Measurements from ENCODE around the gene BRI3BP.
"Not testable (repeated sequence)": the region's sequence is repeated elsewhere in the genome, so short reads cannot be mapped to it uniquely, and the experiment has no call there.

The BRI3BP gene

DNA sequence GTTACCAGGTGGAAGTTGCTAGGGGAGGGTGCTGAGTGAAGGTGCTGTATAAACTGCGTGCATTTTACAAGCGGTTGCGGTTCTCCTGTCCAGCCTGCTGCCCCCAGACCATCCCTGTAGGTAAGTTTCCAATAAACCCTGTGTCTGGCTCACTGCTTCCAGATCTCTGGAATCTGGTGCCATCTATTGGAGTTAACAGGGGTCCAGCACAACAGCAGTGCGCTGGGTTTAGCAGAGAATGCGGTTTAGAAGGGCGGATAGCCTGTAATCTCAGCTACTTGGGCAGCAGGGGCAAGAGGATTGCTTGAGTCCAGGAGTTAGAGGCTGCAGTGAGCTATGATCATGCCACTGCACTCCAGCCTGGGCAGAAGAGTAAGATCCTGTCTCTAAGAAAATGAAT is 76.7 kb downstream of the BRI3BP start:
- no peak for DNase-seq

DNA sequence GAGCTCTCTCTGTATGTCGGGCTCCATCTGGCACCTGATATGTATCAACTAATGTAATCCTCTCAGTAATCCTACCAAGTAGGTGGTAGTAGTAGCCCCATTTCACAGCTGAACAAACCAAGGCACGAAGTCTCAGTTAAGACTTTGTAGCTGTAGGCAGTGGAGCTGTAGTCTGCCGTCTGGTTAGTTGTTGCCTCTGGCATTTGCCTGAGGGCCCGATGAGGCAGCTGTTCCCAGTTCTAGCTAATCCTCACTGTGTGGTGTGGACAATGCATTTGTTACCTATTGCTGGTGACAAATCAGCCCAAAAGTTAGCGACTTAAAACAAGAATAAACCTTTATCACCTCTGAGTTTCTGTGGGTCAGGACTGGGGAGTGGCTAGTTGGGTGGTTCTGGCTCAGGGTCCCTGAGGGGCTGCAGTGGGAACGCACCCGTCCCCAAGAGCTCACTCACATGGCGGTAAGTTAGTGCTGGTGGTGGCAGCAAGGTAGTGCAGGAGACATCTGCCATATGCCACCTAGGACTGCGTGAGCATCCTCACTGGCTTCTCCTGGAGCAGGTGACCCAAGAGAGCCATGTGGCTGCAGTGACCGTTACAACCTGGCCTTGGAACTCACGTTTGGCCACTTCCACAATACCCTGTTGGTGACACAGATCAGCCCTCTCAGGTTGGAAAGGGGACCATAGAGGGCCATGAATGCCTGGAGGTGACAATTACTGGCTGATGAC is 77.4 kb downstream of the BRI3BP start:
- no peak for DNase-seq

DNA sequence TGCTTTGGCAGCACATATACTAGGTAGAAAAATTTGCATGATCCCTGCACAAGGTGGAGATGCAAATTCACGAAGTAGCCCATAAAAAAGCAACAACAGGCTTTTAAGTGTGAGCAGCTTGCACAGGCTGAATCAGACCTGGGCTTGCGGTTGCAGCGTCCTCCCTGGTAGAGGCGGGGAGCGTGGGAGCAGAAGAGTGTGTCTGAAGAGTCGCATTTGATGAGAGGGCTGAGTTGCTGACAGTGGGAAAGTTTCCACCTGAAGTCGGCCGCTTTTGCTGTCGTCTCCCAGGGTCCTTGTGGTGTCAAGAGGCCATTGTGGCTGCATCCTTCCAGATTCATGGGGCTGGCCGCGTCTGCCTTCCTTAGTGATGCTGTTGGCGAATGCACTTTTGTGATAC is 78.0 kb downstream of the BRI3BP start:
- DNase-seq, result no peak

DNA sequence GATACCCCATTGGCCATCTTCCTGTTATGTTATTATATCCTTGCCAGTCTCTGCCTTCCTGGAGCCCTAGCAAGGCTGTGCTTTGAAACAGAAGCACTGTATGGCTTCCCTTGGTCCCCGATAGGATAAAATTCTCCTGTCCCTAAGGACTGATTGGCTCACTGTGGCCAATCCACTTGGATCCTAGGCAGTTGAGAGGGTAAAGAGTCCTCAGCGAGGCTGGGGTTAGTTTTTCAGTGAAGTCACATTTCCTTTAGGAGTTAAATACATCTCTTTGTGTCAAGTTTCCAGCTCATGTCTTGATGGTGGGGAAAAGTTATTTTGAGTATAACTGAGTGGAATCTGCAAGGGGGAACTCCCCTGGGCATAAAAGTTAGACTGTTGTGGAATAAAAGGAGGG is 79.1 kb downstream of the BRI3BP start:
- no peak for DNase-seq

DNA sequence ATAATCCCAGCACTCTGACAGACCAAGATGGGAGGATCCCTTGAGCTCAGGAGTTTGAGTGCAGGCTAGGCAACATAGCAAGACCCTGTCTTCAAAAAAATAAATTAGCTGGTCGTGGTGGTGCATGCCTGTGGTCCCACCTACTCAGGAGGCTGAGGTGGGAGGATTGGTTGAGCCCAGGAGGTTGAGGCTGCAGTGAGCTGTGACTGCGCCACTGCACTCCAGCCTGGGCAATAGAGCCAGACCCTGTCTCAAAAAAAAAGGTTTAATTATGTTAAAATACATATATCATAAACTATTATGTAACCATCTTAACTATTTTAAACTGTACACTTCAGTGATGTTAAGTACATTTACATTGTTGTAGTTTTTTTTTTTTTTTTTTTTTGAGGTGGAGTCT is 80.8 kb downstream of the BRI3BP start:
- DNase-seq, result not testable (repeated sequence)

DNA sequence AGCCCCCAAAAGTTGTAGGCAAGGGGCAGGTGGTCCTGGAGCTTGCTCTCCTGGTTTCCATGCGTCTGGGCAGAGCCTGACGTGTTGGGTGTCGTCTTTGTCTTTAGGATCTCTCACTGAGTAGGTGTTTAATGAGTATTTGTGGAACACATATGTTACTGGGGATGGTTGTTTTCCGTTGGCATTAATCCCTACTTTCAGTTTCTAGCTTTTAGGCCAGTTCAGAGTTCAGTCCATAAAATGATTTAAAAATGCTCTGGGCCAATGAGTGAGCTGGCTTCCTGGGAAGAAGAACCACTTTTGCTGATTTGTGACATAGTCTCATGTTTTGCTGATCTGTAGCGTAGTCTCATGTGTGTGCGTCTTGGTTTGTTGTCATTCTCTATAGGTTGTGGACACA is 82.7 kb downstream of the BRI3BP start:
- no peak for DNase-seq

DNA sequence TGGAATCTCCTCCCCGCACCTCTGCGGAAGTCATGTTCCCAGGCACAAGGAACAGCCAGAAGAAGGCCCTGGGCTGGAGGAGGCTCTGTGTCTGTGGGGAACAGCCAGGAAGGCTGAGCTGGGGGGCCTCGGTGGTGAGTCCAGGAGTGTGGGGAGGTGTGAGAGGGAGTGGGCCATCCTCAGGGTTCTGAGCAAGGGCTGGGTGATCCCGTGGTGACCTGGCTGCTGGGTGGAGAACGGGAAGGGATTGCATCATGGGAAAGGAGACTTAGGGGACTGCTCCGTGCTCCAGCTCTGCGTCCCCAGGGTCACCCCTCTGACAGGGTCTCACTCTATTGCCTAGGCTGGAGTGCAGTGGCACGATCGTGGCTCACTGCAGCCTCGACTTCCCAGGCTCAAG is 85.6 kb downstream of the BRI3BP start:
- DNase-seq, result no peak

DNA sequence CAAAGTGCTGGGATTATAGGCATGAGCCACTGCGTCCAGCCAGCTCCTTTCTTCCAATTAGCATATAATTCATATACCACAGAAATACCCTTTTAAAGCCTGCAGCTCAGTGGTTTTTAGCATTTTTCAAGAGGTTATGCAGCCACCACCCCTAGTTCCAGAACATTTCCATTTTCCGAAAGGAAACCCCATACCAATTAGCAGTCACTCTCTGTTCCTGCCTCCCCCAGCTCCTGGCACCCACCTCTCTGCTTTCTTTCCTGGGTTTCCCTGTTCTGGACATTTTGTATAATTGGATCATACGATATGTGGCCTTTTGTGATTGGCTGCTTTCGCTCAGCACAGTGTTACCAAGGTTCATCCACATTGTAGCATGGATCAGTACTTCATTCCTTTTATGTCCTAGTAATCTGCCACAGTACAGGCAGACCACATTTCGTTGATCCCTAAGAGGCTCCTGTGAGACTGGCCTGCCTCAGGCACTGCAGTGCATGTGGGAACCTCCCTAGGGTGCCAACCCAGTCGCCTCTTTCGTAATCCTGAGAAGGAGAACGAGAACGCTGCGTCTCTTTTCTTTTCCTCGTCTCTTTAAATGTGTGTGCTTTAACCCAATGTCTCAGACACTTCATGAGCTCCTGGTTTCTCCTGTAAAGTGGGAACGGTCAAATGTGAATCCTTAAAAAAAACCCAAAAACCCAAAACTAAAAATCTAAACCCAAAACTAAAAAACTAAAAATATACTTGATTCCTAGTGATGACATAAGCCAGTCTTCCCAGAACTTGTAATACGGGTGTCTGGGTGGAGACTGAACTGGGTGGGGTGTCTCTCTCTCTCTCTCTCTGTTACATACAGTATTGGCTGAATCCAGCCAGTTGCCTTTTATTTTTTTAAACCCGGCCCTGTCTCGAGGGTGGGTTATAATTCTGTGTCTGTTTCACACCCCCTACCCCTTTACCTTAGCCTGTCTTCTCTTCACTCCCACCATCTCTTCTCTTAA is 86.5 kb downstream of the BRI3BP start:
- no peak for DNase-seq
